OCI-LY1 (cell line): Measurements from ENCODE around the gene MINDY4.

Experiments
- CTCF ChIP-seq: fragments of 200-600 bp; sonication (generic), shearing (Covaris generic); IDR thresholded peaks from 2 replicates; pipeline ENCODE4 v1.5.1; 2017; ENCODE audit warnings: mild to moderate bottlenecking, antibody characterized with exemption, low read length, moderate library complexity, mixed read lengths
- EZH2 ChIP-seq: fragments of 200-600 bp; sonication (generic), shearing (Covaris generic); IDR thresholded peaks from 2 replicates; pipeline ENCODE4 v1.8.0; 2017; ENCODE audit warnings: borderline replicate concordance, mixed run types, mild to moderate bottlenecking, antibody characterized with exemption, low read length, moderate library complexity, mixed read lengths

- TF ChIP-seq CTCF = no peak
- TF ChIP-seq EZH2 = no peak
Observed at GRCh38 chr7:30904561-30904960, 133.3 kb downstream of the MINDY4 start.
